HepG2 (cell line): ENCODE results near the gene MOGAT3. TPM values are rescaled to one million over a fixed set of nuclear protein-coding genes. Genes with fewer than 3 reads are reported as not detected.

Experiments
- ARHGAP35 ChIP-seq: sonication (generic); formaldehyde crosslinking; IDR thresholded peaks from 2 replicates; pipeline ENCODE4 v1.9.0; 2022; ENCODE audit warnings: mild to moderate bottlenecking, inconsistent platforms, moderate library complexity, missing genetic modification reagents, borderline replicate concordance
- ARID5B ChIP-seq: IDR thresholded peaks from 2 replicates; pipeline ENCODE4 v1.4.0; 2020; ENCODE audit warnings: mild to moderate bottlenecking, missing genetic modification reagents
- ARNT2 ChIP-seq: sonication (generic); formaldehyde crosslinking; IDR thresholded peaks from 2 replicates; pipeline ENCODE4 v1.8.0; 2022; ENCODE audit warnings: mild to moderate bottlenecking, low read depth, missing genetic modification reagents, moderate library complexity
- CAMTA2 ChIP-seq: sonication (generic); formaldehyde crosslinking; IDR thresholded peaks from 2 replicates; pipeline ENCODE4 v1.4.0; 2020; ENCODE audit warnings: mild to moderate bottlenecking, missing genetic modification reagents, borderline replicate concordance
- CENPT ChIP-seq: sonication (generic); formaldehyde crosslinking; IDR thresholded peaks from 2 replicates; pipeline ENCODE4 v1.8.0; 2022; ENCODE audit warnings: low read depth, mild to moderate bottlenecking, moderate library complexity, missing genetic modification reagents
- EHMT2 ChIP-seq: fragments of 200-600 bp; sonication (generic); IDR thresholded peaks from 2 replicates; pipeline ENCODE4 v1.7.0; 2017; ENCODE audit warnings: antibody characterized with exemption, low read depth, low read length, borderline replicate concordance
- ETV6 ChIP-seq: sonication (generic); formaldehyde crosslinking; conservative IDR thresholded peaks from 2 replicates; pipeline ENCODE4 v1.4.0; 2020; ENCODE audit warnings: missing genetic modification reagents
- FOXA3 ChIP-seq: IDR thresholded peaks from 2 replicates; pipeline ENCODE4 v1.6.1; 2016; ENCODE audit warnings: missing genetic modification reagents, missing compliant biosample characterization
- HNF4A ChIP-seq: sonication (generic); formaldehyde crosslinking; IDR thresholded peaks from 2 replicates; pipeline ENCODE4 v1.4.0; 2020; ENCODE audit warnings: missing genetic modification reagents
- KDM5B ChIP-seq: sonication (generic); formaldehyde crosslinking; IDR thresholded peaks from 2 replicates; pipeline ENCODE4 v1.4.0; 2020; ENCODE audit warnings: missing genetic modification reagents, mild to moderate bottlenecking, borderline replicate concordance
- KMT2B ChIP-seq: IDR thresholded peaks from 2 replicates; pipeline ENCODE4 v1.6.1; 2016; ENCODE audit warnings: missing genetic modification reagents, missing compliant biosample characterization
- MAX ChIP-seq: IDR thresholded peaks from 2 replicates; pipeline ENCODE4 v1.6.1; 2012; ENCODE audit warnings: inconsistent platforms
- MYNN ChIP-seq: sonication (generic); formaldehyde crosslinking; IDR thresholded peaks from 2 replicates; pipeline ENCODE4 v1.4.0; 2020; ENCODE audit warnings: mild to moderate bottlenecking, low read depth, missing genetic modification reagents
- REST ChIP-seq, 2 experiments: IDR thresholded peaks; 2 replicates each; pipeline ENCODE4 v1.6.1; 2011 to 2012; ENCODE audit warnings: low read length in 2 of 2, borderline replicate concordance in 1 of 2, low read depth in 1 of 2, mild to moderate bottlenecking in 1 of 2, moderate library complexity in 1 of 2
- RFXAP ChIP-seq: sonication (generic); formaldehyde crosslinking; IDR thresholded peaks from 2 replicates; pipeline ENCODE4 v1.4.0; 2020; ENCODE audit warnings: missing genetic modification reagents, borderline replicate concordance
- TEAD2 ChIP-seq: sonication (generic); formaldehyde crosslinking; IDR thresholded peaks from 2 replicates; pipeline ENCODE4 v1.9.0; 2021; ENCODE audit warnings: missing genetic modification reagents
- XRCC5 ChIP-seq: fragments of 200-400 bp; formaldehyde crosslinking; optimal IDR thresholded peaks from 2 replicates; pipeline ENCODE3; 2017; ENCODE audit warnings: mild to moderate bottlenecking, low read length
- ZBTB8A ChIP-seq: sonication (generic); formaldehyde crosslinking; IDR thresholded peaks from 2 replicates; pipeline ENCODE4 v1.4.0; 2020; ENCODE audit warnings: mild to moderate bottlenecking, low read depth, missing genetic modification reagents, borderline replicate concordance
- ZNF263 ChIP-seq: sonication (generic); formaldehyde crosslinking; IDR thresholded peaks from 2 replicates; pipeline ENCODE4 v1.4.0; 2020; ENCODE audit warnings: missing genetic modification reagents
- ZNF335 ChIP-seq: sonication (generic); formaldehyde crosslinking; IDR thresholded peaks from 2 replicates; pipeline ENCODE4 v1.4.0; 2020; ENCODE audit warnings: missing genetic modification reagents
- ZNF556 ChIP-seq: sonication (generic); formaldehyde crosslinking; IDR thresholded peaks from 2 replicates; pipeline ENCODE4 v1.4.0; 2020; ENCODE audit warnings: mild to moderate bottlenecking, missing genetic modification reagents, borderline replicate concordance
- ZNF678 ChIP-seq: sonication (generic); formaldehyde crosslinking; IDR thresholded peaks from 2 replicates; pipeline ENCODE4 v1.4.0; 2020; ENCODE audit warnings: mild to moderate bottlenecking, missing genetic modification reagents
- ZNF746 ChIP-seq: sonication (generic); formaldehyde crosslinking; IDR thresholded peaks from 2 replicates; pipeline ENCODE4 v1.8.0; 2022; ENCODE audit warnings: mild to moderate bottlenecking, missing genetic modification reagents
- polyA plus RNA-seq, 8 experiments: library from polyadenylated mRNA; depleted of rRNA in 3 of 8; stranded (reverse) in 7 of 8; unstranded in 1 of 8; fragments of >200 nt; fragmentation: Illumina TruSeq in 4 of 8; extraction: Trizol in 4 of 8; gene quantifications; 2 replicates each; pipeline versions ENCODE4 v1.2.1 to v1.2.3, GENCODE V29; 2011 to 2016; ENCODE audit warnings: low read depth in 4 of 8, missing spikeins in 1 of 8, mixed read lengths in 1 of 8; ENCODE audit not compliant: insufficient read depth in 1 of 8
- total RNA-seq, 5 experiments: library from RNA; depleted of rRNA; stranded (reverse); fragments of >200 nt; fragmentation: Illumina TruSeq; extraction: Trizol; gene quantifications; 2 replicates each; pipeline ENCODE4 v1.2.3, GENCODE V29; 2016; ENCODE audit warnings: low read depth in 1 of 5

MOGAT3 gene
- total and polyA plus RNA-seq, 2 of the 13 experiments (the other 11 are each of a cell fraction or from before 2014, with no cell fraction given), result 22.5 to 30.5 TPM

- TF ChIP-seq ZNF335, result no peak
- TF ChIP-seq MAX, result peak; percentile 52; the same call in 1 of the 2 replicates
- TF ChIP-seq REST (IDR thresholded peaks at IDR 0.05; ENCODE audit: borderline replicate concordance in 1 of 2, low read depth in 1 of 2, low read length in 2 of 2), result peak; percentile 91 to 94
- TF ChIP-seq MYNN (CRISPR knock-in tag), result no peak
- no peak for TF ChIP-seq RFXAP
- no peak; the same call in 1 of the 2 replicates for TF ChIP-seq ETV6 (CRISPR knock-in tag)
- no peak for TF ChIP-seq FOXA3 (CRISPR knock-in tag)
- 0 out of 2 replicates have a peak, but pooled peaks have one; percentile 18 for TF ChIP-seq ARNT2 (CRISPR knock-in tag)
- no peak for TF ChIP-seq CENPT (CRISPR knock-in tag)
- no peak for TF ChIP-seq TEAD2
- peak; percentile 19 for TF ChIP-seq XRCC5
- no peak for TF ChIP-seq ZBTB8A (CRISPR knock-in tag)
- no peak for TF ChIP-seq HNF4A (CRISPR knock-in tag)
- TF ChIP-seq CAMTA2 (CRISPR knock-in tag), result no peak
- TF ChIP-seq KMT2B (CRISPR knock-in tag), result 0 out of 2 replicates have a peak, but pooled peaks have one; percentile 15
- TF ChIP-seq ARID5B (CRISPR knock-in tag), result no peak
- no peak for TF ChIP-seq KDM5B (CRISPR knock-in tag)
- TF ChIP-seq EHMT2, result 0 out of 2 replicates have a peak, but pooled peaks have one; percentile 77
- no peak for TF ChIP-seq ZNF263
- TF ChIP-seq ARHGAP35 (CRISPR knock-in tag), result no peak
- 0 out of 2 replicates have a peak, but pooled peaks have one; percentile 60 for TF ChIP-seq ZNF678 (CRISPR knock-in tag)
- TF ChIP-seq ZNF746 (CRISPR knock-in tag), result no peak
- no peak for TF ChIP-seq ZNF556 (CRISPR knock-in tag)
Measured at GRCh38 chr7:101164071-101164840, 36.6 kb downstream of the MOGAT3 start (continued).
